Vagina (tissue), 2 donors: ENCODE data around the gene PDX1.

Experiments
- CTCF ChIP-seq, 3 experiments: fragments of 450-650 bp in 2 of 3; fragments of 200-600 bp in 1 of 3; sonication (generic) in 1 of 3; IDR thresholded peaks; one replicate each; pipeline ENCODE4 v1.5.1; 2017 to 2019; ENCODE audit warnings: antibody characterized with exemption in 3 of 3, mild to moderate bottlenecking in 2 of 3, moderate library complexity in 2 of 3
- POLR2A ChIP-seq, 2 donors: fragments of 450-650 bp; IDR thresholded peaks; one replicate each; pipeline ENCODE4 v1.6.1; 2017; ENCODE audit warnings: antibody characterized with exemption in 2 of 2, mild to moderate bottlenecking in 2 of 2, moderate library complexity in 2 of 2

GRCh38 chr13:27973961-27974662, 54.3 kb downstream of the PDX1 start:
- TF ChIP-seq CTCF (IDR thresholded peaks at IDR 0.05), result no peak
- no peak for TF ChIP-seq POLR2A (IDR thresholded peaks at IDR 0.05)
